ENCODE measurements around the gene TMC2.

DNA sequence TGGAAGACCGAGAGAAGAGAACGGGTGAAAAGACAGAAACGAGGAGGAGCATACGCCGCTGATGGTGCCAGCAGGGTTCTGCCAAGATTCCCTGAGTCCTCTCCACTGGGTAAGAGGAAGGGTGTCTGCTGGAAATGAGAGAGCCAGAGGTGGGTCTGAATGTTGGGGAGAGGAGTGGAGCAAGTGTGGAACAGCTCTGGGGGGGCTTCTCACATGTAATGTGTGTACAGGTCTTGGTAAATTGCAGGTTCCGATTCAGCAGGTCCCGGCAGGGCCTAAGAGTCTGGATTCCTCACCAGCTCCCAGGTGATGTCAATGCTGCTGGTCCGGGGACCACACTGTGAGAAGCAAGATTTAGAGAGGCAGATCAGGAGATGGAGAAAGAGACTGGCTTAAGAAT, 154.8 kb downstream of the TMC2 start:
- TF ChIP-seq, protein P1, sequence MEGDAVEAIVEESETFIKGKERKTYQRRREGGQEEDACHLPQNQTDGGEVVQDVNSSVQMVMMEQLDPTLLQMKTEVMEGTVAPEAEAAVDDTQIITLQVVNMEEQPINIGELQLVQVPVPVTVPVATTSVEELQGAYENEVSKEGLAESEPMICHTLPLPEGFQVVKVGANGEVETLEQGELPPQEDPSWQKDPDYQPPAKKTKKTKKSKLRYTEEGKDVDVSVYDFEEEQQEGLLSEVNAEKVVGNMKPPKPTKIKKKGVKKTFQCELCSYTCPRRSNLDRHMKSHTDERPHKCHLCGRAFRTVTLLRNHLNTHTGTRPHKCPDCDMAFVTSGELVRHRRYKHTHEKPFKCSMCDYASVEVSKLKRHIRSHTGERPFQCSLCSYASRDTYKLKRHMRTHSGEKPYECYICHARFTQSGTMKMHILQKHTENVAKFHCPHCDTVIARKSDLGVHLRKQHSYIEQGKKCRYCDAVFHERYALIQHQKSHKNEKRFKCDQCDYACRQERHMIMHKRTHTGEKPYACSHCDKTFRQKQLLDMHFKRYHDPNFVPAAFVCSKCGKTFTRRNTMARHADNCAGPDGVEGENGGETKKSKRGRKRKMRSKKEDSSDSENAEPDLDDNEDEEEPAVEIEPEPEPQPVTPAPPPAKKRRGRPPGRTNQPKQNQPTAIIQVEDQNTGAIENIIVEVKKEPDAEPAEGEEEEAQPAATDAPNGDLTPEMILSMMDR (IDR thresholded peaks at IDR 0.05): no peak
- no peak for TF ChIP-seq POLR2A (IDR thresholded peaks at IDR 0.05)
- TF ChIP-seq POLR2AphosphoS5 (IDR thresholded peaks at IDR 0.05; ENCODE audit: insufficient read depth in 1 of 2, low read depth in 1 of 2): no peak

Data from vagina (tissue), 2 donors.